ENCODE measurements around the gene HTR2A.
A peak's percentile ranks its signal among the peaks of the same experiment; 100 is the strongest.

Gene HTR2A

GRCh38 chr13:46868091-46868490 lies 28.8 kb downstream of the HTR2A start:
- DNase-seq (ENCODE audit: low spot score): no peak

DNA sequence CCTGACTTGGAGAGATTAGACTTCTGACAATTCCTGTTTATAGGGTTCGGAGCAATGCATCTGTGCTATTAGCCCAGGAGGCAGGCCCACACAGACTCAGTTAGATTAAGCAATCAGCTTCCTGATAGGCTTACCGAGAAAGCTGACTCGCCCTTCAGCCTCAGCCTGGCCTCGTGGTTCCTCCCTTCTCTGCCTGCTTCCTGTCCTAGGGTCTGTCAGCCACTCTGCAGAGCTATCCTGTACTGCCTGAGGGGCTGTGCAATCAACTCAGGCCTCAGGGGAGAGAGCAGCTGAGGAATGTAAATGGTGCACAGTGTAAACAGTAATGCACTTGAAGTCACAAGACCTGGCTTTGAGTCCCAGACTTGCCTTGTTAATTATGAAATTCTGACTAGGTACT lies 30.7 kb downstream of the HTR2A start:
- DNase-seq (ENCODE audit: low spot score): no peak

GRCh38 chr13:46864941-46865340 lies 31.9 kb downstream of the HTR2A start:
- no peak for DNase-seq (ENCODE audit: low spot score)

GRCh38 chr13:46861959-46862358 lies 34.9 kb downstream of the HTR2A start:
- no peak for DNase-seq (ENCODE audit: low spot score)

- no peak for DNase-seq (ENCODE audit: low spot score)
Measured at GRCh38 chr13:46860722-46861121, 36.1 kb downstream of the HTR2A start.

DNA sequence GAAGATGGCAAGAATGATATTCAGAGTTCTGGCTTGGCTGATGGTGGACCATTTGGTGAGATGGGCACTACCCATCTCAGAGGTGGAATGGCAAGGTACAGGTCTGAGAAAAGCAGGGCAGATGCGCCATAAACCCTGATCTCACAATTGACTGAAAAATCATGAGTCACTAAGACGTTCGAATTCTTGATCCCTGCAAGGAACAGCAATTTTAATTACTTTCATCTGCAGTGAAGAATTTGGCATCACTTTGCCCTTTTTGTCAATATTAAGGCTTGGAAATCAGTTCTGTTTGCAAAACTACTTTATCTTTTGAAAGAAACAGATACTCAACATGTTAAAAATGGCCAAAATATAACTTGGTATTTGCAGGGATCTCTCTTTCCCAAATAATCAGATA lies 38.1 kb downstream of the HTR2A start:
- no peak for DNase-seq (ENCODE audit: low spot score)

- no peak for DNase-seq (ENCODE audit: low spot score)
Measured at GRCh38 chr13:46858163-46858562, 38.7 kb downstream of the HTR2A start.

DNA sequence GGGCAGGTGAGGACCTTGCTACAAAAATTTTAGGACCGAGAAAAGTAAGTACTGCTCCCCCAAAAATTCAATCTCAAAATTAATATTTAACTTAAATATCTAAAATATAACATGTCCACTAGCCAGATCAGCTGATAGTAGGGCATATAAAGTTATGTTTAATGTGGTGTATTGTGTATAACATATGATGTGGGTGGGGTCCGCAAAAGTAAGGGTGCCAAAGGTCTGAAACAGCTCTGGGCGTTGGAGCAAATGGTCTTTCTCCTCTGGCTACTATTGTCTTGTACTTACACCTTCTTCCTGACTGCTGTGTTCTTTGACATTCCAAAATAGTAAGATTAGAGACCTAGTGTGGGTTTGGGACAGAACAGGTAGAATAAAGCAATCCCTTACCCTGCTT lies 41.2 kb downstream of the HTR2A start:
- no peak for DNase-seq (ENCODE audit: low spot score)

DNA sequence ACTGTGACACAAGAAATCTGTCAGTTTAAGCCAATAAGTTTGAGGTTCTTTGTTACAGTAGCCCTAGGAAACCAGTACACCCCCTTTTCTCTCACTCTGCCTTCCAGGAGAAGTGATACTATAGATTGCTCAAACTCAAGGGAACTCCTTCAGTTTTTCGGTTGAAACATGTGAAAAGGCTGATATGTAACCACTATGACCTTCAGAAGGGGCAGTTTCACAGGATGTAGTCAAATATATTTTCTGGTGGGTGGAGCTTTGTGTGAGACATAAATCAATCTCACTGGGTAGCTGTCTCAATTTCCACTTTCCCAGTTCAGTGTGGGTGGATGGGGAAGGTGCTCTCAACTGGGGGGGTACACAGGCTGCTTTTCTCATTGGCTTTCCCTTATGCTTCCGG lies 41.7 kb downstream of the HTR2A start:
- DNase-seq (ENCODE audit: low spot score): no peak

DNA sequence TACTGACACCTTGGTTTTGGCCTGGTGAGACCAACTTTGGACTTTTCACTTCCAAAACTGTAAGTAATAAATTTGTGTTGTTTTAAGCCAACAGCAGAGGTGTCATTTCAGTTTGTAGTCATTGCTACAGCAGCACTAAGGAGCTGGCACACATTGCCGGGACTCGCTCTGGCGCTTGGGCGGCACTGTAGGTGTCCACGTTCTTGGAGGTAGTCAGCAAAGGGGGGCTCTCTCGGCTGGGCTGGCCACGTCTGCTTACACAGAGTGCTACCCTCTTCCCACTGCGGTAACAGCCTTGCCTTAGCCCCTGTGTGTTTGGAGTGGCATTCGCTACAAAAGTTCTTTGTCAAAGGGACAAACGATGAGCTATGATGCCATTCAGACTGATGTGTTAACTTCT lies 44.7 kb downstream of the HTR2A start:
- no peak for DNase-seq (ENCODE audit: low spot score)

DNA sequence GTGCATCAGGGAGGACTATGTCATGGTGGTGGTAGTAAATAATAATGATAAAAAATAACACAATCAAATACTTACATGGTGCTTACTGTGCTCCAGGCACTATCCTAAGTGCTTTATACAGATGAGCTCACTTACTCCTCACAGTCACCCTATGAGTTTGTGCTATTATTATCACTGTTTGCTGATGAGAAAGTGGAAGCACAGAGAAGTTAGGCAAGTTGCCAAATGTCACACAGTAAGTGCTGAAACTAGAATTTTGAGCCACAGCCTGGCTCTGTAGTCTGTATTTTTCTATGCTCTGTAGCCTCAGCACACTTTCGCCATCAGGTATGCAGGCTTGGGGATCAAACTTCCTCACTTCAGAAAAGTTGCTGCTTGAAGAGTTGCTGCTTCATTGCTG lies 46.6 kb downstream of the HTR2A start:
- DNase-seq (ENCODE audit: low spot score): no peak

DNA sequence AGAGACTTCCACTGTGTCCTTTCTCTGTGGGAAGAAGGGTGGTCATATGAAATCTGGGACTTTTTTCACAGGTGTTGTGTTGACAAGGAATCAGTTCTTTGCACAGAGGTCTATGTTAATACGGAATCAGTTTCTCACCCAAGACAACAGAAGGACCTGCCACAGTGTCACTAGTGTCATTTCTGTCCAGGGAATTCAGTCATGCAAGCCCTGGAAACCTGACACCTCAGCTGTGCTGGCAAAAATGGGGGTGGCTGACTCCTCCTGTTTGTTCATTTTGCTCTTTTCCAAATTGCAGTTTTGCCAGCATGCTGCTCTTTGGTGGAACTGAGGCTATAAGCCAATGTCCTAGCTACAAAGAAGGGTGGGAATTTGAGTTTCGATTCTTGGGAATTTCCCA lies 50.1 kb downstream of the HTR2A start:
- DNase-seq (ENCODE audit: low spot score): no peak

- no peak for DNase-seq (ENCODE audit: low spot score)
Measured at GRCh38 chr13:46845146-46845545, 51.7 kb downstream of the HTR2A start.

DNA sequence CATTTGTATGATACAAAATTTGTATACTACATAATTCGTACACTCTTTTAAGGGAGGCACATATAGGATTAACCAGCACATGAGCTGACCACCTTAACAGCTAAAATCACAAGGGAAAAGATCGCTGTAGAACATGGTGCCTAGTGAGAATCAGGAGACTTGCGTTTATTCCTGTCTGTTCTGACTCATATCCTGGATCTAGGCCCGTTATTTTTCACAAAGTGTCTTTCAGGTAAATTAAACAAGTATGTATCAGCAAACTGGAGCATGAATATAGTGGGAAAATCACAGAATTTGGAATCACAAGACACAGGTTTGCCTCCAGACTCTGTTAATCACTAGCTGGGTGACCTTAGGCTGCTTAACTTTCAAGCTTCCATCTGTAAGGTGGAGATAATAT lies 52.4 kb downstream of the HTR2A start:
- DNase-seq (ENCODE audit: low spot score): no peak

- no peak for DNase-seq (ENCODE audit: low spot score)
Measured at GRCh38 chr13:46839399-46839798, 57.5 kb downstream of the HTR2A start.

- no peak for DNase-seq (ENCODE audit: low spot score)
Measured at GRCh38 chr13:46834657-46835056, 62.2 kb downstream of the HTR2A start.

- peak; percentile 24 for DNase-seq (ENCODE audit: low spot score)
Measured at GRCh38 chr13:46831588-46832194, 65.2 kb downstream of the HTR2A start.

GRCh38 chr13:46830405-46831005 lies 66.3 kb downstream of the HTR2A start:
- no peak for DNase-seq (ENCODE audit: low spot score)

- no peak for DNase-seq (ENCODE audit: low spot score)
Measured at GRCh38 chr13:46822551-46822950, 74.3 kb downstream of the HTR2A start.

GRCh38 chr13:46817838-46818476 lies 78.9 kb downstream of the HTR2A start:
- DNase-seq (ENCODE audit: low spot score): no peak

DNA sequence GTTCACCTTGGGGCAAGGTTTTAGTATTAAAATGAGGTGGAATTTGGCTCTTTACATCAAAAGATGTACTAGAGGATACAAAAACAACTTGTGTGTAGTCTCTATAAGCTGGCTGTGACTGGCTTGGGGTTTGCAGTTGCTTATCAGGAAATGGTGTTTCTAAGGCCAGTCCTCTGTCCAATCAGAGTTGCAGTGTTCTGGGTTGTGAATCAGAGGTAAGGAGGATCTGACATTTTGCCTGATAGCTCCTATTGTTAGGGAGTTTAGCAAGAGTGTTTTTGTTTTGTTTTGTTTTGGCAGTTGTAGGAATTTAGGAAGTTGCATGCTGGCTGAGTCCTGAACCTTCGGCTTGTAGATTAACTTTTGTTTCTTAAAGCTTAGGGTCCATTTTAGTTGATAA lies 79.8 kb downstream of the HTR2A start:
- no peak for DNase-seq (ENCODE audit: low spot score)

GRCh38 chr13:46816371-46816770 lies 80.5 kb downstream of the HTR2A start:
- no peak for DNase-seq (ENCODE audit: low spot score)

- DNase-seq (ENCODE audit: low spot score): no peak
Measured at GRCh38 chr13:46812301-46812797, 84.5 kb downstream of the HTR2A start.

DNA sequence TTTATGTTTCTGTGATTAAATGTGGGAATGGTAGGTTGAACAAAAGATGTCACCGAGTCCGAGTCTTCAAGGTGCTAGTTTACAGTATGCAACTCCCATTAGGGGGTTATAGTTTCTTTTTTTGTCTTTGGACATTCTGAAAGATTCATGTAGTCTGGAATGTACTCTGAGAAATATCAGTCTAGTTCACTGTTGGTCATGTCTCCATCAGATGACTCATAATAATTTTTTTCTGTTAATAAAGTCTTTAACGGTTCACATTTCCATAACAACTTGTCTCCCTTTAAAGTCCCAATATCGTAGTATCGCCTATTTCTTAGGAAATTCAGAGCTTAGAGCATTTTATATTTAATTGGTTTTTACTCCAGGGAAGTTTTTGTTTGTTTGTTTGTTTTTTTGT lies 86.4 kb downstream of the HTR2A start:
- no peak for DNase-seq (ENCODE audit: low spot score)

Data from hematopoietic multipotent progenitor cell treated with erythropoietin and hydrocortisone succinate and interleukin-3 and kit ligand, for 17 days (in vitro differentiated cells).